ENCODE measurements around the gene THEM5.

THEM5 gene

DNA sequence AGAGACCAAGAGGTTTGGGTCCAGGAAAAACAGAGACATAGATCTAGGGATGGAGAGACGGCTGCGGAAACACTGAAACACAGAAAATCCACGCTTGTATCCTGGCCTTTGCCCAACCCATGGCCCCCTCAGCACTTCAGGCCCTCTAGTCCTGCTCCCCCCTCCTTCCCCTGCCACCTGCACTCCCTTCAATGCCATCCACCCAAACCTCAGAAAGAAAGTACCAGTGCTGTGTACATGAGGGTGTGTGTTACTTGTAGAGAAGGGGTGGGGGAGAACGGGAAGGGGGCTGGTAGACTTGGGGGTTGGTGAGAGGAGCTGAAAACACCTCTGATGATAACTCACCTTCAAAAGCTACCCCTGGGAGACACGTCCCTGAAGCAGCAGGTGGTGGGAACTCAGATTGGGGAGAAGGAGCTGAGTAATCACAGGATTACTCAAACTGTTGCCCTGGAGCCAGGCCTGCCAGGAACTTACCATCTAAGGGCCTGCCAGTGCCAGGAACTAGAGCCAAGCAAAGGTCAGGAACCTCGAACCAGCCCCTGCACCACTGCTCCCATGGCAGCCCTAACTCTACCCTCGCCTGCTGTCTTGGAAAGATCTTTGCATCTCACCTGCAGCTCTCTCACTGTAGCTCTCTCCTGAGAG is 33.4 kb downstream of the THEM5 start:
- no peak for DNase-seq (ENCODE audit: low read depth)

DNA sequence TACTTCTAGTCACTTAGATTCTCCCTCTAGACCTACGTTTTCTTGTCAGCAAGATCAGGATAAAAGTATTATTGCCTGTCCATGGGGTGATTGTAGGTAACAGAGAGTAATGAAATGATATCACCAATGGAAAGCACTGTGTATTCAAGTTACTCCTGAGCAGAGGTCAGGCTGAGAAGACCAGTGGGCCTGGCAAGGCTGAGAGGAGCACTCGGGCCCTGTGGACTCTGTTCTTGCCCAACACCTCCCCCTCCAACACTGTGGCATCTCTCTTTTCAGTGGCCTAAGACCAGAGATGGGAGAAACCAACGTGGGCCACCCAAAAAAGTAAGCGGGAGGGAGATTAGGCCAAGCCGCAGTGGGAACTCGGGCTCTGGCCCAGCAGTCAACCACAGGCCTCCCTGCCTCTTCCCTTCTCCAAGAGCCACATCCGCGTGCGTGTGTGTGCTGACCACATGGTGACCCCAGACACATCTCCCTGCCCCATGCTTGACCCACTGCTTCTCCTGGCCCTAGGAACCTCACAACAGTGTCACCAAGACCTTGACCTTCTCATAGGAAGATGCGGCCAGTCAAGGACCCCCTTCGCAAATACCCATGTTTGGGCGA is 34.2 kb downstream of the THEM5 start:
- no peak for DNase-seq (ENCODE audit: low read depth)

GRCh38 chr1:151817353-151817730 is 36.2 kb downstream of the THEM5 start:
- no peak for DNase-seq (ENCODE audit: low read depth)

GRCh38 chr1:151816548-151817352 is 36.8 kb downstream of the THEM5 start:
- DNase-seq (ENCODE audit: low read depth): no peak

DNA sequence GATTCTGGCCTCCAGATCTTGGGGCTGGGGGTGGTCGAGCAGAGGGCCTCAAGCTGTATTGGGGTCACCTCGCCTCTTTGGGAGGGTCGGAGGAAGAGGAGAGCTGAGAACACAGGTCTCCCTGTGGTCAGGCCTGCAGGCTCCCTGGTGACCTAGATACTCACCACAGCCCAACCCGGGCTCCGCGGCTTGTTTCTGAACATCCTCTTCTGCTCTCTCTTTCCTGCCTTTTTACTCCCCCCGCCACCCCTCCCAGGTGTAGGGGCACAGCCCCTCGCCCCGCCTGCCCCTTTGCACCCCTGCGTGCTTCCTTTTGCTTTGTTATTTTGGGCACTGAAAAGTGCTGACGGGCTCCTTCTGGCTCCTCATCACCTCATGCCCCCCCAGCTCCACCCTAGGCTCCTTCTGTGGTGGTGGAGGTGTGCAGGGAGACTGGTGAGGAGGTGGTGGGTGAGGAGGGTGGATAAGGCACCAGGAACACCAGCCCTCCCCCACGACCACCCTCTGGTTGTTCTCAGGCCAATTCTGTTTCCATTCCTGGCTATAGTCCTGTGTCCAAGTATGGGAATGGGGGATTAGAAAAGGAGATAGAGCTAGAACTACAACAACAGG is 37.7 kb downstream of the THEM5 start:
- no peak for DNase-seq (ENCODE audit: low read depth)

GRCh38 chr1:151814971-151815545 is 38.5 kb downstream of the THEM5 start:
- DNase-seq (ENCODE audit: low read depth): no peak

DNA sequence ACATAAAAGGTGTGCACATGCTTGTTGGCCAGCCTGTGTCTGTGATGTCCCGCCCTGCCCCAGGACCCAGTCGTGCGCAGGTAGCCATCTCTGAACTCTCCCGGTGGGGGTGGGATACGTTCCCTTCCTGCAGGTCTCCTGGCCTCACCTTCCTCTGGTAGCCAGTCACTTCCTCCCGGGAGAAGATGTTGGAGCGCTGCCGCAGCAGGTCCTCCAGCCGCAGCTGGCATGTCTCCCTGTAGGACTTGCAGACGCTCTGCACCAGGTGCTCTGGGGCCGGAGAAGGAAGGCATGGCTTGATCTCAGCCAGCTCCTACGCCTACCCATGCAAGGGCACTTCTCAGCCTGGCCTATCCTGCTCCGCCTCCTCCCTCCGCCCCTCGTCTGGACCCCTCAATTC is 39.1 kb downstream of the THEM5 start:
- DNase-seq (ENCODE audit: low read depth): no peak

GRCh38 chr1:151813271-151813977 is 40.1 kb downstream of the THEM5 start:
- no peak for DNase-seq (ENCODE audit: low read depth)

DNA sequence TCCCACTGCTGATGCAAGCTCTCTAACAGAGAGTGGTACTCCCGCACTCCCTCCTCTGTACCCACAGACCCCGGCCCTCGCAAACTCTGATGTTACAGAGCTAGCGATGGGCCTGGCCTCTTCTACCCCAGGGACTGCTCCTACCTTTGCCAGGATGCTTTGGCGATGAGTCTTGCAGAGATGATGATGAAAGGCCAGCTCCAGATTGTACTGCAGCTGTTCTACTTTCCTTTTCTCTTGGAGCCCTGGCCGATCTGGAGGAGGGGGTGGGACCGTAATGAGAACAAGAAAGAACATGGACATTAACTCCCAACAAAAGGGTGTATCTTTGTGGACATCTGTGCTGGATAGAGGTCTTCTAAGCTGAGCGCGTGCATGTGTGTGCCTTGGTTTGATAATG is 42.3 kb downstream of the THEM5 start:
- DNase-seq (ENCODE audit: low read depth): no peak

- DNase-seq (ENCODE audit: low read depth): no peak
These were observed 43.4 kb downstream of the THEM5 start for GRCh38 chr1:151809985-151810556.

DNA sequence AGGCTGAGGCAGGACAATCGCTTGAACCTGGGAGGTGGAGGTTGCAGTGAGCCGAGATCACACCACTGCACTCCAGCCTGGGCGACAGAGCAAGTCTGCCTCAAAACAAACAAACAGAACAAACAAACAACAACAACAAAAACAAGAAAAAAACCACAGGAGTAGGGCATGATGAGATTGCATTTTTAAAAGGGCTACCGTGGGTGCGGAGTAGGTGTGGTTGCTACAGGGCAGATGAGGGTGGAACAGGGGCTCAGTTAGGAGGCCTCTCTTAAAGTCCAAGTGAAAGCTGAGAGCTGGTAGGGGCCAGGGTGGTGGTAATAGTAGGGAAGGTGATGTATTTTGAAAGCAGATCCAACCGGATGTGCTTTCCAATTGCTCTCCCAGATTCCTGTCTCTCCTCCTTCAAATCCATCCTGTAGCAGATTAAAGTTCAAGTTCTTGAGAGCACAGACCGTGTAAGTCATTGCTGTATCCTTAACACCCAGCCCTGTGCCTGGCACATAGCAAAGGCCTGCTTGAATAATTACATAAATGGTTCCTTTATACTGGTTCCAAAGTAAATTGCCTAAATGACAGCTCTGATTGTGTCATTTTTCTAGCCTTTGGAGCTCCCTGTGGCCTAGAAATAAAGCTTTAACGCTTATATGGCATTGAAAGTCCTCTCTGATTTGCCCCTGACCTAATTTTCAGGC is 44.1 kb downstream of the THEM5 start:
- no peak for DNase-seq (ENCODE audit: low read depth)

GRCh38 chr1:151807766-151808165 is 45.7 kb downstream of the THEM5 start:
- no peak for DNase-seq (ENCODE audit: low read depth)

DNA sequence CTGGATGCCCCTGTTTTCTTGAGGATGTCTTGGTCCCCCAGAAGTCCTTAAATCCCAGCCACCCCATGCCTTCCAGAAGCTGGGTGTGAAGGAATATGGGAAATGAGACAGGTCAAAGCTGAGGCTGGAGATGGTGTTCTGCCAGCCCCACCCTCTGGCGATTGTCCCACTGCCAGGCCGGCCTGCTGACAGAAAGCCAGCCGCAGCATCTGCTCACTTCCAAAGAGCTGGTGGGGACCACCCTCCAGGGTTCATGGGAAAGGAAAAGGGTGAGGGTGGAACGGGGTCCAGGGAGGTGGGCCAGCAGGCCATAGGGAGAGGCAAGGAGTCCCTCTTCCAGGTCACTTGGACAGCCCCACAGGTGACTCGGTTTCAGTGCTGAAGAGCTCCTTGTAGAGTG is 46.4 kb downstream of the THEM5 start:
- no peak for DNase-seq (ENCODE audit: low read depth)

GRCh38 chr1:151806170-151806569 is 47.3 kb downstream of the THEM5 start:
- no peak for DNase-seq (ENCODE audit: low read depth)

DNA sequence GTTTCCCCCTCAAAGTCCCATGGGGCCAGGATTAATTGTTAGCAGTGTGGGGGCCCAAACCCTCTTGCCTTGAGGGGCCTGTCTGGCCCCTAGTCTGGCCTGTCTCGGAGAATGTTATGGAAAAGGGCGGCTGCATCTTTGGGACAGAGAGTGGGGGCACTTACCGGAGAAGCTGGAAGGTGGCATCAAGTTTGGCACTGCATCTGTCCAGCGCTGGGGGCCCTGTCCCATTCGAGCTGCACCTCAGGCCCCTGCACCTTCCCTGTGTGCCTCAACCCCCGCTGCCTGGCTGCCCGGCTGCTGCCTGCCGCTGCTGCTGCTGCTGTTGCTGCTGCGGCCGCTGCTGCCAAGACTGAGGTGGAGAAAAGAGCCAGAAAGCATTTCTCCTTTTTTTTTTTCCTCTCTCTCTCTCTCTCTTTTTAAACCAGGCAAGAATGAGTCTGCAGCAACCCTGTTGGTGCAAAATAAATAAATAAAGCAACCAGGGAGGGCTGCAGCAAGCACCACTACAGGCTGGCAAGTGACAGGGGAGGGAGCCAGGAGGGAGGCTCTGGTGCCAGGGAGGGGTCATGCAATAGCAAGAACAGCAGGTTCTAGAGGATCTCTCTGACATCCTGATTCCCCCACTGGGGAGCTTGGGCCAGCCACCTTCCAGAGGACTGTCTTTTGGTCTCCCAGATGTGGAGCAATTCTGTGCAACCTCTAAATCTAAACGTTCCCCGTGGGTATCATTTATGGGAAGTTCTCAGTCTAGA is 48.3 kb downstream of the THEM5 start, which contains the start of gene LINGO4:
TSS of gene LINGO4 (minus strand) at position 354 of the 755 bp plus-strand sequence. CDS start 2,715 bp downstream, outside the sequence.
- no peak for DNase-seq (ENCODE audit: low read depth)

DNA sequence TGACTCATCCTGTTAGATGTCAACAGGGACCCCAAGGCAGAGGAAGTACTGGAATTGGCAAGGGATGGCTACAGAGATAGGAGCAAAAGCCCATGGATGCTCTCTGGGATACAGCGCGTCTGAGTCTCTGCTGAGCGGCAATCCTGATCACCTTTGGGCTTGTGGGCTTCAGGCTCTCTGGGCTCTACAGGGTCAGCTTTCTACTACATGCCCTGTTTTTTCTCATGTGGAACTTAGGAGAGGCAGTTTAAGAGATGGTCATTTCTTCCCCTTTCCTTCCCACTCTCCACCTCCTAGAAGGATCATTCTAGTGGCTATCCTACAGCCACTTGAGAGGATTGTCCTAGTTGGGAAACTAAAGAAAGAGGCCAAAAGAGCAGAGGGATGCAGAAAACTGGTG is 49.6 kb downstream of the THEM5 start:
- no peak for DNase-seq (ENCODE audit: low read depth)

- DNase-seq (ENCODE audit: low read depth): no peak
These were observed 50.3 kb downstream of the THEM5 start for GRCh38 chr1:151803164-151803563.

DNA sequence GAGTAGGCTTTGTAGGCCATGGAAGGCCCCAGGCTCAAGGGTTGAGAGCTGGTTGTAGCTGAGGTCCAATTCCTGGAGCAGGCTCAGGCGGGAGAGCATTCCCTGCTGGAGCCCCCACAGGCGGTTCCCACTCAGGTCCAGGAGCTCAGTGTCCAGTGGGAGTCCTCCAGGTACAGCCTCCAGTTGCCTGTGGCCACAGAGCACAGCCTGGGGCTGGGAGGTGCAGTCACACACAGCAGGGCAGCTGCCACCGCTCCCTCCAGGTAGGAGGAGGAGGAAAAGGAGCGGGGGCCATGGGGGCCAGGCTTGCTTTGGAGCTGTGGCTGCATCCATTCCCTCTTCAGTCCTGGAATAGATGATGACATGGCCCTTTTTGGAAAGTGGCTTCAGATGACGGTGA is 51.1 kb downstream of the THEM5 start:
- DNase-seq (ENCODE audit: low read depth): no peak

GRCh38 chr1:151801846-151802245 is 51.7 kb downstream of the THEM5 start:
- DNase-seq (ENCODE audit: low read depth): no peak

DNA sequence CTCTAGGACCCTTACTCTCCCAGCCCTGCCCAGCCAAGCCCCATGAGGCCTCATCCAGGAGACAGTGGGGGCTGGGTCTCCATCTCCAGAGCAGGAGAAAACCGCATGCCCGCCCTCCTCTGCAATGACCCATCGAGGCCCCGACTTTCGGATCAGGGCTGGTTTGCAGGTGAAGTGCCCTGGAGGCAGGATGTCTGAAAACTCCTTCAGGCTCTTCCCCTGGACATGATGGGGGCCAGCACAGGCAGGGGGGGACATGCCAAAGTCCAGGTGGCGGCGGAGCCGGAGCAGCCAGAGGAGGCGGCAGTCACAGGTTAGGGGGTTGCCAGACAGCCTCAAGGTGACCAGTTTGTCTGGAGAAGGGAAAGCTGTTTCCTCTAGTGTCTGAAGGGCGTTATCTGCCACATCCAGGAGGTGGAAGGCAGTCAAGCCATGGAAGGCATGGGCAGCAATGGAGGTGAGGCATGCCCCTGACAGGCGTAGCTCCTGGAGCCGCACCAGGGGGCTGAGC is 52.1 kb downstream of the THEM5 start:
- DNase-seq (ENCODE audit: low read depth): no peak

All from stimulated activated CD4-positive, alpha-beta T cell treated with anti-CD3 and anti-CD28 coated beads, Interleukin-2, amount 100 ng/mL, for 4 hours (primary cell).